ENCODE measurements around the gene FBXW11. TPM values are rescaled to one million over a fixed set of nuclear protein-coding genes. Genes with fewer than 3 reads are reported as not detected.

The FBXW11 gene
- total RNA-seq, 4 donors from 2014 or later = 41.1 to 49.7 (median 43.0) TPM

DNA sequence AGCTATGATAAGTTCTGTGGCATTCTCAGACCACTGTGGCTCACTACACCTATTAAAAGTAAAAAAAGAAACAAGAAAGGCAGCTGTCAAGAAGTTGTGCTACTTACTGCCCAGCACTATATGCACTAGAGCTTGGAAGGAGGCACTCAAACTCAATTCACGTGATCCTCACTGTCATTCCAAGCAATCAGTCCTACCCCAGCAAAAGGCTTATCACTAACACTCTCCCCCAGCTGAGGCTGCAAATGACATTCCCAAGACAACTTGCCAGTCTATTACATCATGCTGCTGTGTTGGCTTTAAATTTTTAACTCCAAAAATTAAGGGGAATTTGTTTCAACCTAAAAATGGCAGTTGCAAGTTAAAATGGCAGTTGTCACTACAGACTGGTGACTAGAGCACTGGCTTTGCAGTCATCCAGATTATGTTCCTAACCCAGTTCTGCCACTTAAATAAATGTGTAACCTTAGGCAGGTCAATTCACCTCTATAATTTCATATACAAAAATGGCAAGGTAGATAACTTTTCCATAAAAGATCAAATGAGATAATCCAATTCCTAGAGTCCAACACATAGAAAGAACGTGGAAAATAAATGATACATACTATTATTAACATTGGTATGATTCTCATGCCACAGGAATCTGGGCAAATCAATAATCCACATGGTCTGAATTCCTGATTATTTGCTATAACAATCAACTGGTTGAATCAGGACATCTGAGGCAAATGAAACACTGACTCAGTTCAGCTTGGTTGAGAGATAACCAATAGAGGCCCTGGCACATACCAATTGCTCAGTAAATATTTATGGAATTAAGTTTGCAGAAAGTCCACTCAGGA, 52.4 kb downstream of the FBXW11 start:
- no peaks in the 10 kb centered on the region for H3K27me3 ChIP-seq
- peaks cover 52% of the 10 kb centered on the region for H3K4me1 ChIP-seq
- no peak for DNase-seq (ENCODE audit: low spot score in 2 of 2)
- no peaks in the 10 kb centered on the region for H3K36me3 ChIP-seq
- H3K4me3 ChIP-seq = no peak overlapping the region
- H3K27ac ChIP-seq = no peak overlapping the region
- H3K9me3 ChIP-seq = no peaks in the 10 kb centered on the region
- WGBS = 65% methylated on average over 2 of the region's 2 CpGs
- TF ChIP-seq EP300 (IDR thresholded peaks at IDR 0.05) = no peak
- TF ChIP-seq, protein P1, sequence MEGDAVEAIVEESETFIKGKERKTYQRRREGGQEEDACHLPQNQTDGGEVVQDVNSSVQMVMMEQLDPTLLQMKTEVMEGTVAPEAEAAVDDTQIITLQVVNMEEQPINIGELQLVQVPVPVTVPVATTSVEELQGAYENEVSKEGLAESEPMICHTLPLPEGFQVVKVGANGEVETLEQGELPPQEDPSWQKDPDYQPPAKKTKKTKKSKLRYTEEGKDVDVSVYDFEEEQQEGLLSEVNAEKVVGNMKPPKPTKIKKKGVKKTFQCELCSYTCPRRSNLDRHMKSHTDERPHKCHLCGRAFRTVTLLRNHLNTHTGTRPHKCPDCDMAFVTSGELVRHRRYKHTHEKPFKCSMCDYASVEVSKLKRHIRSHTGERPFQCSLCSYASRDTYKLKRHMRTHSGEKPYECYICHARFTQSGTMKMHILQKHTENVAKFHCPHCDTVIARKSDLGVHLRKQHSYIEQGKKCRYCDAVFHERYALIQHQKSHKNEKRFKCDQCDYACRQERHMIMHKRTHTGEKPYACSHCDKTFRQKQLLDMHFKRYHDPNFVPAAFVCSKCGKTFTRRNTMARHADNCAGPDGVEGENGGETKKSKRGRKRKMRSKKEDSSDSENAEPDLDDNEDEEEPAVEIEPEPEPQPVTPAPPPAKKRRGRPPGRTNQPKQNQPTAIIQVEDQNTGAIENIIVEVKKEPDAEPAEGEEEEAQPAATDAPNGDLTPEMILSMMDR (IDR thresholded peaks at IDR 0.05) = no peak
- TF ChIP-seq POLR2AphosphoS5 (IDR thresholded peaks at IDR 0.05) = no peak
- no peak for TF ChIP-seq POLR2A (IDR thresholded peaks at IDR 0.05)

DNA sequence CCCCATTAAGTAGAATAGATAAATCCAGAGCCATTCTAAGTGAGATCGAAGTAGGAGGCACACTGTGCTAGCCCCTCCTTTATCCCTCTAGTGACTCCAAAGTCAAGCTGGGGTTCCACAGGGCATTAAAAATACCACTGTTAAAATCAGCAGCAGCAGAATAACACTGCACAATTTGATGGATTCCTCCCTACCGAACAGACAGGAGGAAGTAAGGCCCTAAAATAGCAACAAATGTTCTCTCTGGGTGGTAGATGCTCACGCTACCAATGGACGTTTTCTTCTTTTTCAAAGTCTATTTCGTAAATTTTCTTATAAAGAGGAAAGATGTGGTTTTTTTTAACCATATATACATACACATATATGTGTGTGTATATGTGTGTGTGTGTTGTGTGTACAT, 54.4 kb downstream of the FBXW11 start:
- Histone ChIP-seq H3K4me1 (peaks cover 38% of the 10 kb centered on the region), H3K27ac (no peak overlapping the region), H3K4me3 (no peak overlapping the region), H3K27me3 (no peaks in the 10 kb centered on the region), H3K36me3 (no peaks in the 10 kb centered on the region), H3K9me3 (no peaks in the 10 kb centered on the region)
- TF ChIP-seq, protein P1 (IDR thresholded peaks at IDR 0.05) = no peak
- TF ChIP-seq POLR2AphosphoS5 (IDR thresholded peaks at IDR 0.05) = no peak
- TF ChIP-seq EP300 (IDR thresholded peaks at IDR 0.05) = no peak
- TF ChIP-seq POLR2A (IDR thresholded peaks at IDR 0.05) = no peak
- no peak for DNase-seq (ENCODE audit: low spot score in 2 of 2)
- WGBS = 76% methylated on average over 5 of the region's 5 CpGs

DNA sequence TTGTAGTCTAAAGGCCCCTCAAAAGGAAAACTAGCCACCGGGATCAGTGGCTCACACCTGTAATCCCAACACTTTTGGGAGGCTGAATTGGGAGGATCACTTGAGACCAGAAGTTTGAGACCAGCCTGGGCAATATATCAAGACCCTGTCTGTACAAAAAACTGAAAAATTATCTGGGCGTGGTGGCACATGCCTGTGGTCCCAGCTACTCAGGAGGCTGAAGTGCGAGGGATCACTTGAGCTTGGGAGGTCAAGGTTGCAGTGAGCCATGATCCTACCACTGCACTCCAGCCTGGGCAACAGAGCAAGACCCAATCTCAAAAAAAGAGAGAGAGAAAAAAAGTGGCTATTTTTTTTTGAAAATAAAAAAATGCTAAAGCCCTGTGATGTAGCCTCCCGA, 55.2 kb downstream of the FBXW11 start:
- no peaks in the 10 kb centered on the region for H3K27me3 ChIP-seq
- WGBS = 72% methylated on average over 4 of the region's 4 CpGs
- no peaks in the 10 kb centered on the region for H3K36me3 ChIP-seq
- no peak for DNase-seq (ENCODE audit: low spot score in 2 of 2)
- no peak overlapping the region for H3K27ac ChIP-seq
- H3K9me3 ChIP-seq = no peaks in the 10 kb centered on the region
- TF ChIP-seq, protein P1 (IDR thresholded peaks at IDR 0.05) = no peak
- TF ChIP-seq EP300 (IDR thresholded peaks at IDR 0.05) (no peak), POLR2A (IDR thresholded peaks at IDR 0.05) (no peak), POLR2AphosphoS5 (IDR thresholded peaks at IDR 0.05) (no peak)
- H3K4me1 ChIP-seq = peaks cover 31% of the 10 kb centered on the region
- no peak overlapping the region for H3K4me3 ChIP-seq

DNA sequence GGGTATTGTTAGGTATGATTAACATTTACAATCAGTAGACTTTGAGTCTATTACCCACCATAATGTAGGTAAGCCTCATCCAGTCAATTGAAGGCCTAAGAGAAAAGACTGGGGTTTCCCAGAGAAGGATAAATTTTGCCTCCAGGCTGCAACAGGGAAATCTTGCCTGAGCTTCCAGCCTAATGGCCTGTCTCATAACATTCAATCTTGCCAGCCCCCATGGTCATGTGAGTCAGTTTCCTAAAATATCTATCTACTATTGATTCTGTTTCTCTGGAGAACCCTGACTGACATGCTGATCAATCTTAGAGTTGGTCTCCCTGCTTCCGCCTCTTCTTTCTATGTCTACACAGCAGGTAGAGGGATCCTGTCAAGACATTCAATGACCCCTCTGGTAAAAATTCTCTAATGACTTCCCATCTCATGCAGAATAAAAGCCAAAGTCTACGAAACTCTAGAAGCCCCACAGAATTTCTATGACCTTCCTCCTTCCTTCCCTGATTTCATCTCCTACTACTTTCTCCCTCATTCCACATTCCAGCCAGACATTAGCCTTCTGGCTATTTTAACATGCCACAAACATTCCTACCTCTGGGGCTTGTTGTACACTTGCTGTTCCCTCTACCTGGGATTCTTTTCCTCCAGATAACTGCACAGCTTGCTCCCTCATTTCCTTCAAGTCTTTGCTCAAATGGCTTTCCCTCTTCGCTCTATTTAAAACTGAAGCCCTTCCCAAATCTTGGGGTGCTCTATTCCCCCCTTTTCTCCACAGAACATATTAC, 60.2 kb downstream of the FBXW11 start:
- WGBS = 94% methylated on average over 3 of the region's 3 CpGs
- no peak for TF ChIP-seq POLR2AphosphoS5 (IDR thresholded peaks at IDR 0.05)
- TF ChIP-seq POLR2A (IDR thresholded peaks at IDR 0.05) = no peak
- TF ChIP-seq, protein P1 (IDR thresholded peaks at IDR 0.05) = no peak
- Histone ChIP-seq H3K27ac (no peak overlapping the region), H3K27me3 (no peaks in the 10 kb centered on the region), H3K36me3 (no peaks in the 10 kb centered on the region), H3K4me3 (no peak overlapping the region), H3K4me1 (peaks cover 16% of the 10 kb centered on the region), H3K9me3 (no peaks in the 10 kb centered on the region)
- no peak for DNase-seq (ENCODE audit: low spot score in 2 of 2)

DNA sequence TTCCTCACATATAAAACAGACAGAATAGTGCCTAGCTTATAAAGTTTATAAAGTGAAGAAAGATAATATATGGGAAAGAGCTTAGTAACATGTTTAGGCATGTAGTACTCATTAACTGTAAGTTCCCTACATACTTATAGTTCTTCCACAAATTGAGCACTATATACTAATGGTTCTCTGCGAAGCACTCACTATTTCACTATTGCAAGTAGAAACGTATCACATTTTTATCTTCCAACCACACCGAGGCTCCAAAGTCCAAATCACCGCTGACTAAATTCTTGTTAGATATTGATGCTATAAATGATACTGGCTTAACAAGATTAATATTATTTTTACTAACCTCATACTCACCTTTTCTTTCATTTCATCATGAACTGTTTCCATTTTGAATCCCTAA, 61.0 kb downstream of the FBXW11 start:
- no peaks in the 10 kb centered on the region for H3K27me3 ChIP-seq
- no peak for TF ChIP-seq POLR2AphosphoS5 (IDR thresholded peaks at IDR 0.05)
- no peak for TF ChIP-seq POLR2A (IDR thresholded peaks at IDR 0.05)
- TF ChIP-seq, protein P1 (IDR thresholded peaks at IDR 0.05) = no peak
- TF ChIP-seq EP300 (IDR thresholded peaks at IDR 0.05) = no peak
- 70% methylated on average over 4 of the region's 4 CpGs for WGBS
- H3K27ac ChIP-seq = no peak overlapping the region
- DNase-seq (ENCODE audit: low spot score in 2 of 2) = no peak
- H3K4me1 ChIP-seq = peaks cover 20% of the 10 kb centered on the region
- no peaks in the 10 kb centered on the region for H3K36me3 ChIP-seq
- H3K4me3 ChIP-seq = no peak overlapping the region
- H3K9me3 ChIP-seq = no peaks in the 10 kb centered on the region

Data from suprapubic skin (tissue), 4 donors.